Fibroblast of skin of left biceps (primary cell): ENCODE measurements around the gene KIAA1755.
"Not testable (repeated sequence)": the region's sequence is repeated elsewhere in the genome, so short reads cannot be mapped to it uniquely, and the experiment has no call there.

ENCODE experiments used
- DNase-seq, 2 experiments: peaks; one replicate each; pipeline ENCODE4 v3.0.0-alpha.2; 2013; ENCODE audit warnings: low read depth in 2 of 2

Gene KIAA1755

DNA sequence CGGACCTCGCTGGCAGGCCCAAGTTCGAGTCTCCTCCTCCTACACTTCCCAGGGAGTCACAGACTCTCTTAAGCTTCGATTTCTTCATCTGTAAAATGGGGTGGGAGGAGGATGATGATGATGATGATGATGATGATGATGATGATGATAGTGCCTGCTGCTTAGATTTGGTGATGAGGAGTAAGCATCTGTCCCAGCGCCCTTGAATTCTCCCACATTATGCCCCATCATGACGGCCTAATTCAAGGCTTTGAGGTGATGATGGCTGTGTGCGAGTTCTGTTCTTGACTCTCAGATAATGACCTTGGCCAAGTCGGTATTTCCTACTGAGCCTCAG is 487 bp upstream of the KIAA1755 start:
- DNase-seq, result no peak

DNA sequence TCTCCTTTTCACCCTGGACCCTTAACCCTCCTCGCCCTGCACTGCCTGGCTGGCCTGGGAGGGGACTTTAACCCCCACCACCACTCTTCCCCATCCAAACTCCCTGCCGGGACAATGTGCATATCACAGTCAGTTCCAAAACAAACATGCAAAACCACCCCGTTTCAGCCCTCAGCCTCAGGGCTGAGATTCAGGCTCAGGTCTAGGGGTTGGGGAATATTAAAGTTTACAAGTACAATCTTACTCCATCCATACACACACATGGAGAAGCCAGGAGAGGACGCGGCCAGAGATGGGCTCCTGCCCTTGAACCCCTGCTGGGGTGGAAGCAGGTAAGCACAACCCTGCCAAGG is 534 bp downstream of the KIAA1755 start:
- DNase-seq, result no peak

- no peak for DNase-seq
Observed at GRCh38 chr20:38258545-38259215, 1.9 kb downstream of the KIAA1755 start.

DNA sequence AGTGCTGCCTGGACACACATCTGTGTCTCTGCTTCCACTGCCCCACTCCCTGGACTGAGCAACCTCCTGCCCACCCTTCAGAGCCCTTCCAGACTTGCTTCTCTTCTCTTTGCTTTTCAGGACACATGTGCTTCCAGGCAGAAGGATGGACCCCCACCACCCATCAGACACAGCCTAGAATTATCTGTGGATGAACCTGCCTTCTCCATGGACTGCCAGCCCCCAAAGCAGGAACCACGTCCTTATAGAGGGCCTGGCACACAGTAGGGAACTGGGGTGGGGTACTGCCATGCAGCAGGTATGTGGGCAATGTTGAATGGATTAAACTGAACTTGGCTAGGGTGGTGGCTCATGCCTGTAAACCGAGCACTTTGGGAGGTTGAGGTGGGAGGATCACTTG is 3.6 kb downstream of the KIAA1755 start:
- no peak for DNase-seq

DNA sequence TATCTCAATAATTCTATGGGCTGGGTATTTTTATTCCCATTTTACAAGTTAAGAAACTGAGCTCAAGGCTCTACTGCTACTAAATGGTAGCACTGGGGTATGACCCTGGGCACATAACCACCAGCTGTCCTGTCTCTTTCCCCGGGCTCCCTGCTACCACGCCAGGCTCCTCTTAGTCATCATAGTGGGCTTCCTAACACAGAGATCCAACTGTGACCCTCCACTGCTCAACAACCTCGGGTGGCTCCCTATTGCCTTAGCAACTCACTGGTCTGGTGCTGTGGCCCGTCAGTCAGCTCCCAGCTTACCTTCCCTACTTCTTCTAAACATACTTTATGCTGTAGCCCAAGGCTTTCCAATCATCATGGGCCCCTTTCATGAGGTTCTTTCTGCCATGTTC is 4.5 kb downstream of the KIAA1755 start:
- DNase-seq, result no peak

GRCh38 chr20:38255393-38255792 is 5.1 kb downstream of the KIAA1755 start:
- no peak for DNase-seq

DNA sequence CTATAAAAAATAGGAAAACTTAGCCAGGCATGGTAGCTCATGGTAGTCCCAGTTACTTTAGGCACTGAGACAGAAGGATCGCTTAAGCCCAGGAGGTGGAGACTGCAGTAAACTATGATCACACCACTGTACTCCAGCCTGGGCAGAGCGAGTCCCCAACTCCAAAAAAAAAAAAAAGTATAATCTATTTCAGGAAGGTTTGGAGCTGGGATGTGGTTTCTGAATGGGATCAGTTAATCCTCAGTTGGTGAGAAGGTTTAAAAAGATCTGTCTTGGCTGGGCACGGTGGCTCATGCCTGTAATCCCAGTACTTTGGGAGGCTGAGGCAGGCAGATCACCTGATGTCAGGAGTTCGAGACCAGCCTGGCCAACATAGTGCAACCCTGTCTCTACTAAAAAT is 5.9 kb downstream of the KIAA1755 start:
- not testable (repeated sequence) for DNase-seq

DNA sequence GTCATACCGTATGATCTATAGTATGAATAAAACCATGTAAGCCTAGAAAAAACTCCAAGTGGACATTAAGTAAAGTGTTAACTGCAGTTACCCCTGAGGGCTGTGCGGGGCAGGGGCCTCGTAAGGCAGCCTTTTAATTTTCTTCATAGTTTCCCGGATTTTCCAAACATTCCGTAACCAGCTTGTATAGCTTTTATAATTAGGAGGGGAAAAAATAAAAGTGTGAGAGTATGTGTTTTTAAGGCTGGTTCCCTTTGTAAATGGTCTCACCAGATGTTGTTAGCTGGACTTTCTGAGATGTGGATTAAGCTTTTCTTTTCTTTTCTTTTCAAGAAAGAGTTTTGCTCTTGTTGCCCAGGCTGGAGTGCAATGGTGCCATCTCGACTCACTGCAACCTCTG is 7.0 kb downstream of the KIAA1755 start:
- no peak for DNase-seq

DNA sequence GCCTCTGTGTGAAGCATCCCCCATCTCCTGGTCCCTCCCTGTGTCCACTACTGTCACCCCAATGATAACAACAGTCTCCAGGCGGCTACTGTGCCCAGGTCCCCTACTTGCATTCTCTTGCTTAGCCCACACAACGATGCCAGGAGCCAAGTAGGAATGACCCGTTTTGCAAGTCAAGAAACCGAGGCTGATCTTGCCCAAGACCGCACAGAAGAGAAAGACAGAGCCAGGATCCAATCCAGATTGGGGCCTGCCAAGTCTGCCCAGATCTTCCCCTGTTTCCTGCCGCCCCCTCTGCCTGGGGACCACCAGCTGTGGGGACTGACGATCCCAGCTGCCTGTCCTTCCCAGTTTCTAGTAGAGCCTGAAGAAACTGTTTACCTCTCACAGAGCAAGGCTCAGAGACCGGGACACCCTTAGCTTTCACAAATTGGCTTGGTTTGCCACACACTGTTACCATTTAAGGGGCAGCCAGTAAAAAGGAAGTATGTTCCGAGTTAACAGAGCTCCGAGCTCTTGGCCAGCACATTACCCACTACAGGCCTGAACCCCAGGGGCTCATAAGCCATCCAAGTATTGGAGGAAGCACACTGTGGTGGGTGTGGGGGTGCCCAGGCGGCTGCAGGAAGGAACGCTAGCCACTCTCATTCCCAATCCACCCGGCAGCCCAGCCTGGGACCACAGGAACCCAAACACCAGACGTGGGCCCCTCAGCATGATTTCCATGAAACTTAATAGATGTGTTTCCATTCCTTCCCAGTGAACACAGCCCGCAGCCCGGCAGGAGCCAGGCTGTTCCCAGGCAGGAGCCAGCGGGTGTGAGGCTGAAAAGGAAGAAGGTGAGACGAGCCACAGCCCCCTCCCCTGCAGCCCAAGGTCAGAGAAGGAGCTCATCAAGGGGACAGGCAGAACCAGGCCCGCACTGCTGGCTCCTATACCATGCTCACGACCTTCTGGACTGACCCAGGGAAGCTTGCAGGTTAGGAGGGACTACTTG is 7.9 kb downstream of the KIAA1755 start:
- DNase-seq, result no peak

- not testable (repeated sequence) for DNase-seq
Observed at GRCh38 chr20:38251441-38251840, 9.1 kb downstream of the KIAA1755 start.

- no peak for DNase-seq
Observed at GRCh38 chr20:38250609-38251008, 9.9 kb downstream of the KIAA1755 start.

- DNase-seq, result no peak
Observed at GRCh38 chr20:38249536-38250310, 10.8 kb downstream of the KIAA1755 start.

DNA sequence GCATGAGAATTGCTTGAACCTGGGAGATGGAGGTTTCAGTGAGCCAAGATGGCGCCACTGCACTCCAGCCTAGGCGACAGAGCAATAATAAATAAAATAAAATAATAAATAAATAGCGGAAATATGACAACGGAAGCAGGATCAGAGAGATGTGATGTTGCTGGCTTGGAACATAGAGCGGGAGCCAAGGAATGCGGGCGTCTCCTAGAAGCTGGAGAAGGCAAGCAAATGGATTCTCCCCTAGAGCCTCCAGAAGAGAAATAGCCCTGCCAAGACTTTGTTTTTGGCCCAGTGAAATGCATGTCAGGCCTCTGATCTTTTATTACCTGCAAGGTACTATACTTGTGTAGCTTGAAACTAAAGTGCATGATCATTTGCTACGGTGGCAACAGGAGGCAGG is 12.4 kb downstream of the KIAA1755 start:
- no peak for DNase-seq

GRCh38 chr20:38247725-38248124 is 12.8 kb downstream of the KIAA1755 start:
- DNase-seq, result not testable (repeated sequence)

DNA sequence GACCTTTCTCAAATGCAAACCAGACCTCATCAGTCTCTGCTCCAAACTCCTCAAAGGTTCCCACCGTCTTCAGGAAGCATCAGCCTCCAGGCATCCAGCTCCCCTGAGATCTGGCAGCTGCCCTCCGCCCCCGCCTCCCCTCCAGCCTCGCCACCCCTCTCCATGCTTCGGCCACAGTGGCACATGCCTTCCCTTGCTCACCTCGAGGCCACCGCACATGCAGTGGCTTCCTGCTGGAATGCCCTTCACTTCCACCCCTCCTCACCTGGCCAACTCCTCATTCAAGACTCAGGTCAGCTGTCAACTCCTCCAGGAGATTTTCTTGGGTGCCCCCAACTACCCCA is 13.4 kb downstream of the KIAA1755 start:
- no peak for DNase-seq

- DNase-seq, result no peak
Observed at GRCh38 chr20:38246357-38247165, 14.0 kb downstream of the KIAA1755 start.

DNA sequence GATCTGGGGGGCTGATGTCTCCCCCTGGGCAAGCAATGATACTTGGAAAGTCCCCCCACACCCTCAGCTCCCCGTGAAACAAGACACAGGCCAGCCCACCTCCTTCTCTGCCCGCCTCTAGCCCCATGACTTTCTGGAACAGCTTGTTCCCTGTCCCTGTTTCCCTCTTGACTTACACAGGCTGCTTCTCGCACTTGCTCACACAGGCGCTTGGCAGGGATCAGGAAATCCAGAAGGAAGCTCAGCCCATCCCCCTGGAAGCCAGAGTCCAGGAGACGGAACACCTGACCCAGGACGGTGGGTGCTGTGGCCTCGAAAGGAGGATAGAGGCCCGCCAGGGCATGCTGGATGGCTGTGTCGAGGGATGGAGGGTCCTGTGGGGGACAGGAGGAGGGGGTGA is 14.8 kb downstream of the KIAA1755 start:
- no peak for DNase-seq

DNA sequence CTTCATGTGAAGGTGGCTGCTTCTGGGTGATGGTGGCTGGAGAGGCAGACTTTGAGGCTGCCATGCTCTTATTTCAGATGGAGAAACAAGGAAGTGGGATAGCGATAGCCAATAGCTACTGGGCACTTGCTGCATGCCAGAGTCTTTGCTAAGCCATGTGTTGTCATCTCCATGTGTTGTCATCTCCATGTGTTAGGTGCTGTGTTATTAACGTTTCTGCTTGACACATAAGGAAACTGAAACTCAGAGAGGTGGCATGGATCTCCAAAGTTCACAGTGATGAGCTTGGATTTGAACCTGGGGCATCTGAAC is 16.9 kb downstream of the KIAA1755 start:
- DNase-seq, result no peak

DNA sequence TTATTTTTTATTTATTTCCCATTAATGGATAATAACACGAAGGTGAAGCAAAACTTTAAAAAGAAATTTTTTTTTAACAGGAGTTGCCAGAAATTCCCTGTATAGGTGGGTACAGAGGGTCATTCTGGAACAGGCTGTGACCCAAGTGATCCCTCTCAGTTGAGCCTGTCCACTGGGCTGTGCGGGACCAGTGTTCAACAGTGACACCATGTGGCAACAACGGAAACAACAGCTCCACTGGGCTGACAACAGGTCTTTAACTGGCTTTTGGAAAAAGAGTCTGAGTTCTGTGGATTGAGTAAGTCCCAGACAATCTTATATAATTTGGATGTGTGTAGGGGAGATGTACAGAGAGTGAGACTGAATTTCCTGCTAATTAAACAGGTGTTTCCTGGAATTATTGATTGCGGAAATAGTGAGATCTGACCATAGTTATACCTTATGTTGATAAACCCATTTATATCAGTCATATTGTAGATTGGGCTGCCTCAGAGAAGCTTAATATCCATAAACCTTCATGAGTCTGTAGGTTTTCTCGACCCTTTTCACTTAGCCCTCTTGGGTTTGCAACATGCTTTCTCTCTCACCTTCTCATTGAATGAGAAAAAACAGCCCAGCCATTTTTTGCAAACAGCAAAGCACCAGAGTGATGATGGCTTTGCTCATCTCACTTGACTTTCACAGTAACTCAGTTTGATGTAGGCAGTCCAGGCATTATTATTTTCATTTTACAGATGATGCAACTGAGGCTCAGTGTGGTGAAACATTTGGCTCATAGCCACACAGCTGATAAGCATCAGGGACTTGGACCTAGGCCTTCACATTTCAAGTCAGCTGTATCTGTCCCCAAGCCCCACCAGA is 17.5 kb downstream of the KIAA1755 start:
- DNase-seq, result no peak

DNA sequence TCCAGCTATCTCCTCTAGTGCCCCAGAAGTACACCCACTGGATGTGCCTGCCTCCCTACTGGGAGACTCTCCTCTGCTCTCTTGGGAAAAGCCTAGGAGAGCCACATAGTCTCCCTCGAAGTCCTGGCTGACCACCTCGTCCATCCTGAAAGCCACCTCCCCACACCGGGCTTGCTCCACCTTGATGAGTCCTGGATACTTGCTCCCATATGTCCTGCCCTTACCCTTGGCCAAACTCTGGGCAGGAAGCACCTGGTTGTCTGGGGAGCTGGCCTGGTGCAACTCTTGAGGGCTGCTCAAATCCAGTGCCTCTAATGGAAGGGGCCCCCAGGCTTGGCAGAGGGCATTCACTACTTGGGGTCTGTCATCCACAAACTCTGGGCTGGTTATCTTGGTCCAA is 19.3 kb downstream of the KIAA1755 start:
- no peak for DNase-seq

DNA sequence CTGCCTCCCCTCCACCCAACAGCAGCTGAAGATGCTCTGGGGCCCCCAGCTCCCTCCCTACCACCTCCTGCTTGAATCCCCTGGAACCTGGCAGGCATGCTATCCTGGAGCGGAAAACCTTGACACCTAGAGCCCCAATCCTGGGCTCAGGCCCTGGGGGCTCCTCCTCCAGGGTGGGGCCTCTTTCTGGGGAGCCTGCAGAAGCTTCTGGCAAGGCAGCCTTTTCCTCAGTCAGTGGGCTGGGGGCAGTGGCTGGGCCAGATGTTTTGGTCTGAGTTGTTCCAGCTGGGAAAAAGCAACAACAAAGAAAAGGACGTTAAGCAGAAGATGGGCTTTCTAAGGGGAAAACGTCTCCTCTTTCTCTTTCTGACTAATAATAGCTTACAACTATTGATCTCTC is 21.1 kb downstream of the KIAA1755 start:
- no peak for DNase-seq
